ENCODE results near the gene LSM5. TPM values are rescaled to one million over a fixed set of nuclear protein-coding genes. Genes with fewer than 3 reads are reported as not detected.

LSM5 gene
- total and polyA plus RNA-seq, 2 of the 4 experiments (the other 2 are of a cell fraction), result 5.0 to 26.5 TPM

DNA sequence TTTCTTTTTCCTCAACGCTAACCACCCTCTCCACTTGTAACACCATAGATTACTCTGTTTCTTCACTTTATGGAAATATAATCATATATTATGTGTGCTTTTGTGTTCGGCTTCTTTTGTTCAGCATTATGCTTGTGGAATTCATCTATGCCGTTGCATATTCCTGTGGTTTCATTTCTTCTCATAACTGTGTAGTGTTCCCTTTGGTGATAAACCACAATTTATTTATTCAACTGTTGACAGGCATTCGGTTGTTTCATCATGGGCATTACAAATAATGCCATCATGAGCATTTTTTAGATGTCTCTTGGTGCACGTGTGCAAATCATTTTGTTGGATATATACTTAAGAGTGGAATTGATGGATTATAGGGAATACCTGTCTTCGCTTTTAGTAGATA, 17.2 kb upstream of the LSM5 start:
- no peak for ATAC-seq (ENCODE audit: low read depth)
- ChIA-PET CTCF (no interaction called here), POLR2A (ENCODE audit: unreplicated experiment) (no interaction called here)
- Histone ChIP-seq H3K14ac (replicated peaks; ENCODE audit: low read depth, low read length) (no peak overlapping the region), H4K8ac (ENCODE audit: low read depth in 2 of 2, low read length in 2 of 2) (no peak overlapping the region), H3K9me1 (ENCODE audit: insufficient read depth, low read length) (no peaks in the 10 kb centered on the region), H3K4me1 (ENCODE audit: control insufficient read depth, insufficient read depth, low read length) (no peaks in the 10 kb centered on the region), H2BK15ac (ENCODE audit: low read depth, low read length) (no peak overlapping the region), H4K91ac (ENCODE audit: insufficient read depth, low read depth, low read length) (no peak overlapping the region), H3K27ac (ENCODE audit: insufficient read depth, low read length) (no peak overlapping the region), H4K20me1 (ENCODE audit: insufficient read depth, low read length) (peaks cover 27% of the 10 kb centered on the region), H2BK120ac (ENCODE audit: low read depth, low read length) (no peak overlapping the region), H4K5ac (ENCODE audit: low read depth, low read length) (no peak overlapping the region), H3K9ac (ENCODE audit: low read depth, low read length) (no peak overlapping the region), H2BK20ac (ENCODE audit: low read depth, low read length) (no peak overlapping the region), H3K4me3 (ENCODE audit: insufficient read depth, low read depth, low read length) (no peak overlapping the region), H3K27me3 (ENCODE audit: control insufficient read depth, insufficient read depth, low read length) (no peaks in the 10 kb centered on the region), H3K9me3 (ENCODE audit: control insufficient read depth, insufficient read depth, low read length) (no peaks in the 10 kb centered on the region), H3K36me3 (ENCODE audit: control insufficient read depth, insufficient read depth, low read length) (no peaks in the 10 kb centered on the region), H3K23ac (ENCODE audit: low read depth, low read length) (no peak overlapping the region), H2AFZ (replicated peaks; ENCODE audit: low read length, poor library complexity) (no peak overlapping the region), H2BK5ac (ENCODE audit: low read depth, low read length, poor library complexity, severe bottlenecking) (no peak overlapping the region), H3K56ac (ENCODE audit: extremely low read depth, insufficient read depth, low read length) (no peak overlapping the region), H3K4ac (ENCODE audit: low read depth, low read length) (no peak overlapping the region), H2AK9ac (replicated peaks; ENCODE audit: low read depth, low read length, poor library complexity) (no peak overlapping the region), H2AK5ac (ENCODE audit: low read depth, low read length) (no peak overlapping the region), H3K79me1 (ENCODE audit: low read depth in 1 of 2, low read length in 2 of 2) (peaks cover 3 to 52% of the 10 kb centered on the region in 2 experiments), H3K4me2 (ENCODE audit: low read depth, low read length) (no peak overlapping the region; the same call in 1 of the 2 replicates), H3K18ac (ENCODE audit: low read depth, low read length) (no peak overlapping the region)
- WGBS, 2 experiments (ENCODE audit: extremely low coverage in 2 of 2, insufficient read length in 1 of 2), result no CpG with 5 or more reads among the region's 6 CpGs
- peak; percentile 9; the same call in 1 of the 2 replicates for TF ChIP-seq CEBPB (IDR thresholded peaks at IDR 0.05; ENCODE audit: low read depth, low read length)
- no peak for TF ChIP-seq RCOR1 (IDR thresholded peaks at IDR 0.05; ENCODE audit: insufficient replicate concordance, low read length)
- no peak for DNase-seq
- intact Hi-C loops (cut with micrococcal nuclease) (loop anchor here (5.0 kb wide), 1 partner anchor 60 kb away; no protein-coding TSS in a partner anchor), in situ Hi-C loops (cut with MboI; ENCODE audit: low sequenced_read_pairs) (no loop called here), dilution Hi-C loops (cut with HindIII; ENCODE audit: low sequenced_read_pairs, unreplicated experiment) (no loop called here)
- no TSS peak for BruUV-seq (replicated peaks)
